ENCODE measurements around the gene TBC1D22A. TPM values are rescaled to one million over a fixed set of nuclear protein-coding genes. Genes with fewer than 3 reads are reported as not detected.

The TBC1D22A gene
- total RNA-seq, 1 donor from 2014 or later: 87.8 TPM

- Histone ChIP-seq H3K9me3 (no peaks in the 10 kb centered on the region), H3K4me1 (peaks cover 2 to 6% of the 10 kb centered on the region in 2 donors), H3K27ac (no peak overlapping the region), H3K36me3 (peaks cover 29 to 33% of the 10 kb centered on the region in 2 donors), H3K27me3 (no peaks in the 10 kb centered on the region), H3K4me3 (no peak overlapping the region)
- intact Hi-C loops (cut with DNase I): no loop called here
- DNase-seq (ENCODE audit: low spot score in 2 of 2): no peak
- TF ChIP-seq CTCF (IDR thresholded peaks at IDR 0.05): no peak
Measured at GRCh38 chr22:46792841-46793261, 30.4 kb downstream of the TBC1D22A start.

GRCh38 chr22:46793497-46793896, 31.0 kb downstream of the TBC1D22A start:
- no peak for DNase-seq (ENCODE audit: low spot score in 2 of 2)
- no peaks in the 10 kb centered on the region for H3K27me3 ChIP-seq
- no peaks in the 10 kb centered on the region for H3K9me3 ChIP-seq
- TF ChIP-seq CTCF (IDR thresholded peaks at IDR 0.05): no peak
- H3K4me3 ChIP-seq: no peak overlapping the region
- no peak overlapping the region for H3K27ac ChIP-seq
- peaks cover 2 to 6% of the 10 kb centered on the region in 2 donors for H3K4me1 ChIP-seq
- H3K36me3 ChIP-seq: peaks cover 35 to 39% of the 10 kb centered on the region in 2 donors
- intact Hi-C loops (cut with DNase I): no loop called here

DNA sequence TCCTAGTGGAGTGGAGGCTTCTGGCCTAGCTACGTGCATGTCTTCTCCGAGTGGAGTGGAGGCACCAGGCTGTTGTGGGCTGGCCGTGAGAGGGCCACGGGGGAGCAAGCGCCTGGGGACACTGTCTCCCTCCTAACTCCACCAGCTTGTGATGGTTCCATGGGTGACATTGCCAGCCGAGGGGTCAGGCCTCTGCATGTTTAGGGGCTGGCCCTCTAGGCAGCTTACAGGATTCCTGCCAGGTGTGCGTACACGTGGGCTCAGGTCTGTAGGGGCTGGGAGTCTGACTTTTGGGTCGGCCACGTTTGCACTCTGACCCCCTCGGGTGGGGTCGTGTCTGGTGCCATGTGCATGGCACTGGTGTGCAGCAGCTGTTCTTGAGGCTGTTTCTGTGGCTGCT, 31.6 kb downstream of the TBC1D22A start:
- Histone ChIP-seq H3K9me3 (no peaks in the 10 kb centered on the region), H3K4me1 (peaks cover 2 to 6% of the 10 kb centered on the region in 2 donors), H3K27me3 (no peaks in the 10 kb centered on the region), H3K27ac (no peak overlapping the region), H3K4me3 (no peak overlapping the region), H3K36me3 (peaks cover 35 to 39% of the 10 kb centered on the region in 2 donors)
- DNase-seq (ENCODE audit: low spot score in 2 of 2): no peak
- intact Hi-C loops (cut with DNase I): no loop called here
- TF ChIP-seq CTCF (IDR thresholded peaks at IDR 0.05): no peak

DNA sequence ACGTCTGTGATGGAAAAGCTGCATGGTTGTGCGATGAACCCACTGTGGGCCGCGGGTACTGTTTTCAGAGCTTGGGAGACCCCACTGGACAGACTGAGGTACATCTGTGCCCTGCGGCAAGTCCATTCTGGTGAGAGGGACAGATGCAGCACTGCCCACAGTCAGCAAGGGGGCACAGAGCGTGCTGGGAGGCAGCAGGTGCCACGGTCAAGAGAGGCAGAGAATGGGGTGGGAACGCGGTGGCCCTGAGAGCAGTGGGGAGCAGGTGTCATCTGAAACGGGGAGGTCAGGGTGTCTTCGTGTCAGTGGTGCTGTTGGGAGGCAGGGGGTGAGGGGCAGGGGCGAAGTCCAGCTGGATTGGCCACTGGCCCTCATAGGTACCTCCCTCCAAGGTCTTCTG, 32.0 kb downstream of the TBC1D22A start:
- no peak for TF ChIP-seq CTCF (IDR thresholded peaks at IDR 0.05)
- peaks cover 2 to 6% of the 10 kb centered on the region in 2 donors for H3K4me1 ChIP-seq
- no peaks in the 10 kb centered on the region for H3K9me3 ChIP-seq
- peaks cover 36 to 41% of the 10 kb centered on the region in 2 donors for H3K36me3 ChIP-seq
- no peak for DNase-seq (ENCODE audit: low spot score in 2 of 2)
- no peak overlapping the region for H3K27ac ChIP-seq
- H3K4me3 ChIP-seq: no peak overlapping the region
- H3K27me3 ChIP-seq: no peaks in the 10 kb centered on the region
- intact Hi-C loops (cut with DNase I): no loop called here

- H3K36me3 ChIP-seq: peaks cover 43 to 48% of the 10 kb centered on the region in 2 donors
- H3K9me3 ChIP-seq: no peaks in the 10 kb centered on the region
- no peak overlapping the region for H3K4me3 ChIP-seq
- H3K4me1 ChIP-seq: peaks cover 2 to 6% of the 10 kb centered on the region in 2 donors
- intact Hi-C loops (cut with DNase I): loop anchor here (5.0 kb wide), 1 partner anchor 102 kb away; no protein-coding TSS in a partner anchor
- no peak for DNase-seq (ENCODE audit: low spot score in 2 of 2)
- H3K27ac ChIP-seq: no peak overlapping the region
- no peaks in the 10 kb centered on the region for H3K27me3 ChIP-seq
- TF ChIP-seq CTCF (IDR thresholded peaks at IDR 0.05): no peak
Measured at GRCh38 chr22:46795140-46795539, 32.7 kb downstream of the TBC1D22A start.

Data from ascending aorta (tissue), 2 donors.